DMS 273 treated with DMSO at 0.1 percent for 48 hours (cell line): Measurements from ENCODE around the gene ARHGAP23.
"Not testable (repeated sequence)": the region's sequence is repeated elsewhere in the genome, so short reads cannot be mapped to it uniquely, and the experiment has no call there.

Source experiments
- DNase-seq: peaks from one replicate; lab custom pipeline; 2025; lab: John Stamatoyannopoulos, UW

ARHGAP23 gene

DNA sequence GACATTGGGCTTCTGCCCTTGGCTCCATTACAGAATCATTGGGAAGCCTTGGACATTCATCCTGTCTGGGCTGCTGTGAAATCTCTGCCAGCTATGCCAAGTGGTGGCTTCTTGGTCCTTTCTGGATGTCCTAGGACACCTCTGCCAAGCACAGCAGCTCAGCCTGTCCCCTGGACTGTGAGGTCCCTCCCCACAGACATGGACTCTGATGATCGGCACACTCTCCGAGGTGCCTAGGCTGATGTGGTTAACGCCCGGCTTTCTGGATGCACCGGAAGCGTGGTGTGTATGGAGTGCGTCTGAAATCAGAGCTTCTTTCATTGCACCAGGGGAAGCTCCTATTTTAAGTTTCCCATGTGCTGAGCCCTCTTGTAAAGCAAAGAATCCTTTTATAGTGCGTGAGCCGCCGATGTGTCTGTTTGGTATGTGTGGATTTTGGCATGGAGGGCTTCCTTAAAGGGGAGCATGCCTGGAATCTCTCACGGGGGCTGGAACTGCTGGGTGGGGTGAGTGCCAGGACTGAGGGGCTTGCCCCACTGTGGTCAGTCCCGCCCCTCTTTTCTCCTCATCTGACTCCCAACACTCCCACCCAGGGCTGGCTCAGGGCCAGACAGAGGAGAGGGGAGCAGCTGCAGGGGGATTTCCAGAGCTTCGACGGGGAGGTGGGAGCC is 7.0 kb upstream of the ARHGAP23 start:
- DNase-seq = no peak

DNA sequence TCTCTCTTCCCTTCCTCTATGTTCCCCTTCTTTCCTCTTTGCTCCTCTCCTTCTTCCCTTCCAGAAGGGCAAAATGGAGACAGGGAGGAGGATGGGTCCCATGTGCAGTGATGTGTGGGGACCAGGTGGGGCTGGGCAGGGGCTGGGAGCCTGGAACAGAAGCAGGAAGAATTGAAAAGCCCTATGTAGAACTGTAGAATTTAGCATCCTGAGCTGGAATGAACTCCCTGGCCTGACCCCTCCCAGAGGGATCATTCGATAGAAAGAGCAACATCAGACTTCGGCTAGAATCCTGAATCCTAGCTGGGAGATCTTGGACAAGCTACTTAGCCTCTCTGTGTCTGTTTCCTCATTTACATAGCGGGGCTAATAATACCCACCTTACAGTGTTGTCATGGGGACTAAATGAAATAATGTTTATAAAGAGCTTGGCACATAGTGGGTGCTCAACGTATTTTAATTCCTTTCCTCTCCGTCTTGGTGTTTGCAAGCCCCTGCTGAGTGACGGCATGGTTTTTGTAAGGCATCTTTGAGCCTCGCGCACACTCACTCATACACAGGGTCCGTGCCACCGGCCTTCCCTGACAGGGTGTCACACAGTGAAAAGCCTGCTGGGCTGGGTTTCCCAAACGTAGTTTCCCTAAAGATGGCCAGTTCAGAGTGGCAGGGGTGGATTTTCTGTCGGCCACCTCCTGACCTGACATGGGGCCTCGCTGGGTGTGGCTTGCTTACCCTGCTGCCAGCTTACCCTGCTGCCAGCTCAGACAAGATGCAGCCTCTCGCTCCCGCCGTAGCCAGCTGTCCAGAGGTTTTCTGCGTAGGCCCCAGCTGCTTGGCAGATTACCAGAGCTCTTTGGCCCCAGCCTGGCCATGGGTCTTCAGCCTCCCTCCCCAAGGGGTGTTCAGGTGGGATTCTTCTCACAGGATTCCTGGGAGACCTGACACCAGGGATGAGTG is 6.1 kb upstream of the ARHGAP23 start:
- DNase-seq = no peak

DNA sequence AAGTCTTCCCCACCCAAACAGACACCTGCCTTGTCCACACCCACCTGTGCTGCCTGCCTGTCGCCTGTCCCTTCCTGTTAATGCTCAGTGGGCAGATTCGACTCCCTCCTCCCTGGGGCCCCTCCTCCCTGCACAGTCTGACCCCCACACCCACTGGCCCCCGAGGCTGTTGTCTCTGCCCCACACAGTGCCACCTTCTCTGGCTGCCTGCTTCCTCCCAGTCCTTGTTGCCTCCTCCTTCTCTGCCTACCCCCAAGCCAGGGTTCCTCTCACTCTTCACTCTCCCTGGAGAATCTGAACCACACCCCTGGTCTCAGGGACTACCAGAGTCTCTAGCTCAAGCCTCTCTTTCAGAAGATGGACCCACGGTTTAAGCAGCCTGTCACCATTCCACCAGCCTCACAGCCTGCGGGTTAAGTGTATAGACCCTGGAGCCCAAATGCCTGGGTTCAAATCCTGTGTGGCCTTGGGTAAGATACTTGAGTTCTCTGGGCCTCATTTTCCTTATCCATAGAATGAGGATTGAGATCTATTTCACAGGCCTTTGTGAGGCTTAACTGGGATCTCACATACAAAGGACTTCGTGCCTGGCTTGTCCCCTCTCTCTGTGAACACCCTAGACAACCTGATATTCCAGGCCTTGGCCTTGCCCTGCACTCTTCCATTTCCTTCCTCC is 3.8 kb upstream of the ARHGAP23 start:
- no peak for DNase-seq

DNA sequence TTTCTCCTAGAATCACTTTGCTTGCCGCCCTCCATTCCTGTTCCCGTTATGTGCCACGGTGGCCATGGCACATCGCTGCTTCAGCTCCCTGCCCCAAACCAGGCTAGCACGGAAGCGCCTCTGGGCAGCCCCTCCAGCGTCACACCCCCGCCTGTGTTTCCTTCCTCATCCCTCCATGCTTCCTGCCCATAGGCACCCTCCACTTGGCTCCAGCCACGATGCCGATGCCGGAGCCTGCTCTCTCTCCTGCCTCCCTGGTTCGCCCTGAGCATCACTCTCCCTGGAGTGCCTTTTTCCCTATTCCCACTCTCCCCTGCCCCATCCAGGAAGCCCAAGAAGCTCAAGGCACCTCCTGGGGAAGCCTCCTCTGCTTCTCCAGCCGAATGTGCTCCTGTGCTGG is 3.2 kb upstream of the ARHGAP23 start:
- DNase-seq = no peak

DNA sequence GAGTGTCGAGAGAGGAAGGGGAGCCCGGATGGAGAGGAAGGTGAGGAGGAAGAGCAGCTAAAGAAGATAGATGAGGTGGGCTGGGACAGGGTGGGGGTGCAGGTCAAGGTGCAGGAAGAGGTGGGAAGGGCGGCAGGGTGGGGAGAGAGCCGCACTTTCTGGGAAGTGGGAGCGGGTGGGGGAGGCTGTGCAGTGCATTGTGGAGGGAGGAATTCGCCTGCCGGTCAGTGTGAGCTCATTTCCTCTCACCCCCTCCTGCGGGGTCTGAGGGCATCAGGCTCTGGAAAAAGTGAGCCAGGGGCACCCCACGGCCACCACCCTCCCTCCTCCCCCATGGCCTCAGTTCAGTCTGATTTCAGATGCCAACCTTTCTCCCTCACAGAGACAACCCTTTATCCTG is 2.5 kb upstream of the ARHGAP23 start:
- DNase-seq = no peak

DNA sequence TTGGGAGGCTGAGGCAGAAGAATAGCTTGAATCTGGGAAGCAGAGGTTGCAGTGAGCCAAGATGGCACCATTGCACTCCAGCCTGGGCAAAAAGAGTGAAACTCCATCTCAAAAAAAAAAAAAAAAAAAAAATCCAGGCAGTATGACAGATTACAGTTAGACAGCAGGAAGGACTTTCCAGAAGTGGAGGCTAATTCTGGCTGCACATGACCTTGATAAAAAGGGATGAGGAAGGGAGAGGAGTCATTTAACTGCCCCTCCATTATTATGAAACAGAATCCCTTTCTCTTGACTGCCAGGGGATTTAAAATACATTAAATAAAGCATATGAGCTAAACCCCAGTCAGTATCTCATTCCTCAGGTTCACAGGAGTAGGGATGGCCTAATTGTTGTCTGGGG is 1.8 kb upstream of the ARHGAP23 start:
- DNase-seq = no peak

DNA sequence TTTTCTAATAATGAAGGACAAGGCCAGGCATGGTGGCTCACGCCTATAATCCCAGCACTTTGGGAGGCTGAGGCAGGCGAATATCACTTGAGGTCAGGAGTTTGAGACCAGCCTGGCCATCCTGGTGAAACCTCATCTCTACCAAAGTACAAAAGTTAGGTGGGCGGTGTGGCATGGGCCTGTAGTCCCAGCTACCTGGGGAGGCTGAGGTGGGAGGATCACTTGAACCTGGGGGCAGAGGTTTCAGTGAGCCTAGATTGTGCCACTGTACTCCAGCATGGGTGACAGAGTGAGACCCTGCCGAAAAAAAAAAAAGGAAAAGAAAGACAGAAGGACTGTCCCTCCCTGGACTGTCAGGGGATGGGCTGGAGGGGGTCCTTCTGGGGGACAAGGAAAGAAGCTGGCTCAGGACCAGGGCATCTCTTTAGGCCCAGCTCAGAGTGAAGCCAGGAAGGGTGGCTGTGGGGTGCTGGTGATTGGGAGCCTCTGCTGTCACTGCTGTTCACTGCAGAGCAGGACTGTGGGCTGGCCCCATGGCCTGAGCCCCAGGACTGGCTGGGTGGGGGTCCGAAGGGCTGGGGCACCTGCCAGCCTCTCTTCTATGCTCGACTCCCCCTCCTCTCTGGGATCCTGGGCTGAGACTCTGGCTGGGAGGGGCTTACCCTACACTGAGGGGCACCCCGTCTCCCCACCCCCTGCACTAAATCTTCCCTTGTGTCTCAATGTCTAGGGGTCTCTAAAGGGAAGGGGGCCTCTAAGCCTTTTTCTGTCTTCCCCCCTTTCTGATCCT is 909 bp upstream of the ARHGAP23 start:
- no peak for DNase-seq

DNA sequence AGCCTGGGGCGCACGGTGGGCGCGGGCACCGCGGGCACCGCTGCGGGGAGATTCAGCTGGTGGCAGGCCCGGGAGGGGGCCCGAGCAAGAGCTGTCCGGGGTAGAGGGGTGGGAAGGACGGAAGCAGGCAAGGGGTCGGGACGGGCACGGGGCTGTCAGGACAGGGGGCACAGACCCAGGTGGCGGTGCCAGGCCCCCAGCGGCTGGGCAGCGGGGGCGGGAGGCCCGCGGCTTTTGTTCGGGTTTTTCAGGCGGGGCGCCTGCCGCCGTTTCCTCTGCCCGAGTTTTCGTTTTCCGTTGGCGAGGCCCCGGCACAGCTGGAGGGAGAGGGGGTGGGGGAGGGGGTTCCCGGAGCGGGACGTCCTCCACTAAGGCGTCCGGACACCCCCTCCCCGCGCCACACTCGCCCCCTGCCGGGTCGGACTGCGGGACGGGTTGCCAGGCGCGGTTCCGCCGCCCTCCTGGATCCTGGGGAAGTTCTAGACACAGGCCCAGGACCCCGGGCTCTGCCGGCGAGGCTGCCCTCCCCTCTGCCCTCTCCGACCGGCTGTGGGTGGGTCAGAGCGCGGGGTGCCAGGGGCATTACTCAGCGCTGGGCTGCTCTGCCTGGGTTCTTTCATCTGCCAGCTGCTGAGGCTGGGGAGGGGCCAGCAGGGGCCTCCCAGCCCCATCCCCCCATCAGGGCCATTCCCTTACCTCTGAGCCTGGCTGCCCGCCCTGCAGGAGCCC is 543 bp downstream of the ARHGAP23 start:
- no peak for DNase-seq

DNA sequence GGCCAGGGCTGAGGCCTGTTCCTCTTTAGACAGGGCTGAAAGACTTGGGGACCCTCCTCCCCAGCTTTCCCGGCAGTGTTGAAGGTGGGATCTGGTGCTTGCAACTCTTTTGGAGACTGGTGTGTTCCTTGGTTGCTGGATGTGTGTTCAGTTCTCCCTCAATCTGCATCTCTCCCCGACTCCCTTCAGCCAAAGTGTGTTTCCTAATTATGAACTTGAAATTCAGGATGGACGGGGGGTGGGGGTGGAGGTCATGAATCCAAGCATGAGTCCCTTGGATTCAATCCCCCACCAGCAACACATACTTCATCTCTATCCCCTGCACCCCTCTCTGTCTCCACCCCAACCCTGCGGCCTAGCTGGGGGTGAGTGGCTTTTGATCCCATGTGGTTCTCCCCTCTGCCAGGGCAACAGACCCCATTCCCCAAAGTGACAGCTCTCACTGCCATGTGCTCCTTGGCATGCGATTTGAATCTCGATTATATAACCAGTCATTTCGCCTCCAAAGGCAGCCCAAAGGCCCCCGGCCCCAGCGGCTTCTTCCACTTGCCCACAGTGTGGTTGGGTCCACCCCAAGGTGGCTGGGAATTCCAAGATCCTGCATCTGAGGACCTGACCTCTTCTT is 1.3 kb downstream of the ARHGAP23 start:
- DNase-seq = no peak

DNA sequence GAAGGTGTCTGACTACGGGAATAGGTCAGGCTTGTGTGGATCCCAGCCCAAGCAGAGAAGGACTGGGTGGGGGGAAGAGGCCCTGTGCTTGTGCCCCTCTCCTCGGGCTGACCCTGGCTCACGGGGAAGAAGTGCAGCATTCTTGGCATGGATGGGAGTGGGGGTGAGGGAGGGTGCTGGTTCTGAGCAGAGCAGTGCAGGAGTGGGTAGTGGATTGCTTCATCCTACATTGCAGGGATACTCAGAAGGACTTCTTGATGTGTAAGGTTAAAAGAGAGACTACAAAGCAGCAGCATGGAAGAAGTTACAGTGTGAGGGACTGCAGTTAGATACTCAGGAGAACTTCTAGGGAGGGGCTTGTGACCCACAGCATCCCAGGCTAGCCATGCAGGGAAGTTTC is 2.1 kb downstream of the ARHGAP23 start:
- no peak for DNase-seq

DNA sequence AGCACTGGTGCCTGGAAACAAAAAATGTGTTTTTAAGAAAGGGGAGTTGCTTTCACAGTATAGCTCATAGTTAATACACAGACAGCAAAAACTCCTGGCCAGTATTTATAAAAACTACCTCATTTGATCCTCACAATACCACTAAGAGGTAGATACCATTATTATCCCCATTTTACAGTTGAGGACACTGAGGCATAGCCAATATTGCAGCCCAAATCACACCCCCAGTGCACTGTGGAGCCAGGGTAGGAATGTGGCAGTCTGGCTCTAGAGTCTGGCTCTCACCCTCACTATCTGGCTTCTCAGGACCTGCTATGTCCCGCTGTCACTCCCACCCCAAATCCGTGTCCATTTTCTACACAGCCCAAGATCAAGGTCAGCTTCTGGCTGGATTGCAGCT is 2.6 kb downstream of the ARHGAP23 start:
- no peak for DNase-seq

DNA sequence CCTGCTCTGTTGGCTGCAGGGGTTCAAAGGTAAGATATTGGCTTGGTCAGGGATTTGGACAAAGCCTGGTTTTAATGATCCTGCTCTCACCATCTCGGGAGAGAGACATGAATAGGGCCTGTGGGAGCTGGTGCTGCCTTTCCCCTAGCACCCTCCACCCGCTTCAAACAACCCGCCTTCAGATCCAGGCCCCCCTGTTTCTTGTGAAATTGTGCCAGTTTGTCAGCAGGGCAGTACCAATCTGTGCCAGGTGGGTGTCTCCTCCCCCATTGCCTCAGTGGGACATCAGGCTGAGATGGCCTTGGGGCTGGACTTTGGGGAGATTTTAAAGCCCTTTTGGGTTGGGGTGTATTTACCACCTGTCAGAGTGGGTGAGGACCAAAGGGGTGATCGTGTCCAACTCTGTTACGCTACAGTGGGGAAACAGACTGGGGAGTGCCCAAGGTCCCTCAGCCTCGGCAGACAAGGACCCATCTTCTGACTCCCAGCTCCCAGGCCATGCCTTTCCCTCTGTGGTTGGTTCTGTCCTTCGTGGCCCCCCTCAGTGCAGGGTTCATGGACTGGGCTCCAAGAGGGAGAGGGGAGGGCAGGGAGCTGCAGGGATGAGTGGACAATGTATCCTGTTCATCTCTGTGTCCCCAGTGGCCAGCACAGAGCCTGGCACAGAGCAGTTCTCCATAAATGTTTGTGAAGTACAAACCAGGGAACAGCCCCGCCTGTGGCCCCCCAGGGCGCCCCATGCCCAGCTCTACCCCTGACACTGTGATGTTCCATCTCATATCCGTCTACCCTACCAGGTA is 3.3 kb downstream of the ARHGAP23 start:
- no peak for DNase-seq

DNA sequence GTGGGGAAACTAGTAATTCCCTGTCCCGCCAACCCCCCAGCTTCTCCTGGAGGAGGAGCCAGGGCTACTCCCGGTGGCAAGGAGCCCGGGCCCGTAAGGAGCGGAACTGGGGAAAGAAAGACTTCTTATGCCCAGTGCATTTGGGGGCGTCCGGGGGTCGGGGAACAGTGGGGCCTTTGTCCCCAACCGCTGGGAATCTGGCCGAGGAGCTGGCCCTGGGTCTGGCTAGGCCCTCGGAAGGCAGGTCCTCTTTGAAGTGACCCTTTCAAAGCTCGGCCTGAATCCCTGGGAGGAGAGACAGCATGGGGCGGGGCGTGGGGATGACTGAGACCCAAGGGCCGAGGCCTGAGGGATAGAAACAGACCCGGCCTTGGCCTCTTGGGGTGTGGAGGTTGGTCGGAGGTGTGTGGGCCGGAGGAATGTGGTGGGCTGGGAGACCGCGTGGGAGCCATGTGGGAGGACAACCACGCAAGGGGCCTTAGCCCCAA is 6.0 kb downstream of the ARHGAP23 start:
- DNase-seq = no peak

DNA sequence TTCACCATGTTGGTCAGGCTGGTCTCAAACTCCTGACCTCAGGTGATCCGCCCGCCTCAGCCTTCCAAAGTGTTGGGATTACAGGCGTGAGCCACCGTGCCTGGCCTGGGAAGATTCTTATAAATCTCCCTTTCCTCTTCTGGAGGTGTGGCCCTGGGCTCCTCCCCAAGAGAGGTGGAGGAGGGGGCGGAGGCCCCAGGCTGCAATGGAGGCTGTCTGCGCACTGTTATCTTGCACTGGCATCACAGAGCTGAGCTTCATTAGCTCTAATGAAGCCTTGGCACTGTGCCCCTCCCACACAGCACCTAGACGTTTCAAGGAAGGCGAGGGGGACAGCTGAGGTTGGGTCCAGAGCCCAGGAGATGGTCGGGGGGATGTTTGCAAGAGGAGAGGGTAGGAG is 7.5 kb downstream of the ARHGAP23 start:
- no peak for DNase-seq

DNA sequence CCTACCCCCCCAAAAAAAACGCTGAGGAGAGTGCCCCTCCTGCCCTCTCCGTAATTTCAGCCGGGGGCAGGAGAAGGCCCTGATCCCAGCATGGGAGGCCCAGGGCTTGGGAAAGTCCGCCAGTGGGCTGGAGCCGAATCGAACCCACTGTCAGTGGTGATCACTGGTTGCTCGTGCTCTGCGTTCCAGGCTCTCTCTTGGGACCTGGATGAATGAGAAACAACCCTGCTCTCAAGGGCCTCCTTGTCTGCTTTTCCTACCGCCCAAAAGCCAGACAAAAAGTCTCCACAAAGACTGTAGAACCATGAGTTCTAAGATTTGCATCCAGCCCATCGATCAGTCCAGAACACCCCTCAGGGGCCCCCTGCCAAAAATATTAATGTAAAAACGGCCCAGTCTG is 8.1 kb downstream of the ARHGAP23 start:
- DNase-seq = no peak

DNA sequence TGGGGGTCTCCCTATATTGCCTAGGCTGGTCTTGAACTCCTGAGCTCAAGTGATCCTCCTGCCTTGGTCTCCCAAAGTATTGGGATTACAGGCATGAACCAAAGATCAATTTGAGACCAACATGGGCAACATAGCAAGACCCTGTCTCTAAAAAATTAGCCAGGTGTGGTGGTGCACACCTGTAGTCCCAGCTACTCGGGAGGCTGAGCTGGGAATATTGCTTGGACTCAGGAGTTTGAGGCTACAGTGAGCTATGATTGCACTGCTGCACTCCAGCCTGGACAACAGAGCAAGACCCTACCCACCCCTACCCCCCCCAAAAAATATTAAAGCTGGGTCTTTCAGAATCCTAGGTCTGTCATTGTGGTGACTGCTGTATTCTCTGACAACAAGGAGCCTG is 9.0 kb downstream of the ARHGAP23 start:
- not testable (repeated sequence) for DNase-seq

DNA sequence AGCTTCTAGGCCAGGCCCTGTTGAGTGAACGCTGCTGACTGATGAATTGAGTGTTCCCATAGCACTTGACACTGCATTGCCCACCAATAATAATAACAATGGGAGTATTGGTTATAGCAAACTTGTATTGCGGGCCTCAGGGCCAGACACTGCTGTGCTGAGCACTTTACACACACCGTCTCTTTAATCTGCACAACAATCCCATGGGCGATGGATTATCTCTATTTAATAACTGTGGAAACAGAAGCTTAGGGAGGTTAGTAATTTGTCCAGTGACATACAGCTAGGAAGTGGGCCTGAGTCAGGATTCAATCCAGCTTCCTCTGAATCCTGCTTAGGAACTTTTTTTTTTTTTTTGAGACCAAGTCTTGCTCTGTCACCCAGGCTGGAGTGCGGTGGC is 11.2 kb downstream of the ARHGAP23 start:
- no peak for DNase-seq

DNA sequence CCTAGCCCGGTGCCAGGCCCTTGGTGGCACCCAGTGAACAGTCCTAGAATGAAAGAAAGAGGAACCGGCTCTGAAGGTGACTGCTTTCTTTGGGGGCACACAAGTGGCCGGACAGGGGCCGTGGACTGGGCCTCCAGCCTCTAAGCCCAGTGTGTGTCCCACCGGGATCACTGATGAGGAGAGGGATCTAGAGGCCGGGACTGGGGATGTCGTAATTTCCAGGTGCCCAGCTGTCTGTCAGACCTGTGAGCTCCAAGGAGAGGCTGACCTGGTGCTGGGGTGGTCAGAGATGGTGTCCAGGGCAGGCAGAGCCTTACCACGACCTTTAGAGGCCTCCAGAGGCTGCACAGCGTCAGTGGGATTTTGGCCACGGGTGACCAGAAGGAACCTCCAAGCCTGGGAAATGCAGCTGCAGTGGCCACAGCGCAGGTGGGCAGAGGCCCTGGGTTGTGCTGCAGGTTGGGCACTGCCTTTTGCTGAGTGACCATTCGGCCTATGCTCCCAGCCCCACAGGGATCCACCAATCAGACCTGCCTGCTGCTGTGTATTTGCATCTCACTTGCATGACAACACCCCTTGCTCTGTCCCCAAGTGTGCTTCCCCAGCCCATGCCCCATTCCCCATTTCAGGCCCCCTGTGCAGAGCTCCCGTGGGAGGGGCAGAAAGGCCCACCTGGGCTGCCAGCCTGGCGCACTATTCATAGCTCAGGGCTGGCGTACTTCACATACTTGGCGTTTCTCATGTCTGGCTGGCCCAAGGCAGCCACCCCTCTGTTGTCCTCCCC is 12.5 kb downstream of the ARHGAP23 start:
- DNase-seq = no peak

DNA sequence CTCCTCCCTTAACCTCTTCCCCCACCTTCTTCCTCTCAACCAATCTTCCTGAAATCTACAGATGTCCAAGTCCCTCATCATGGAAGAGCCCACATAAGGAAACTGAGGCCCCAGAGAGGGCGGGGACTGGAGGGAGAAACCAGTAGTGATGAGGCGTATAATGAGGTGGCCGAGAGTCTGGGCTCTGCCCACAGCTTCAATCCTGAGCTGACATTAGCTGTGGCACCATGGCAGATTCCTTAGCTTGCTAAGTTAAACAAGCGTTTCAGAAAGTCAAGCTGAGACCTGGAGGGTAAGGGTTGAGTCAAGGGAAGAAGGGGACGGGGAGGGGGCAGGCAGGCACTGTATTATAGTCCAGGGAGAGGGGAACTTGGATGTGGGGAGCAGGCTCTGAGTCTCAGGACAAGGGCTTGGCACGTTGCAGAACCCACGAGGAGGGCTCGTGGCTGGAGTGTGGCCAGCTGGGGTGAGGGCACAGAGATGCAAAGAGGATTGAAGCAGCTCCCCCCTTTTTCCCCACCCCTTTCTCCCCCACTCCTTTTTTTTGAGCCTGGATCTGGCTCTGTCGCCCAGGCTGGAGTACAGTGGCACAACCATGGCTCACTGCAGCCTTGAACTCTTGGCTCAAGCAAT is 13.3 kb downstream of the ARHGAP23 start:
- DNase-seq = no peak
